Loucy (cell line): Measurements from ENCODE around the gene CNPY3.

Experiments
- H2AFZ ChIP-seq: fragments of 200-600 bp; sonication (generic); 2 replicates; pipeline ENCODE4 v1.6.0; 2016; ENCODE audit warnings: antibody characterized with exemption, mild to moderate bottlenecking, low read length, moderate library complexity
- H3F3A ChIP-seq: fragments of 200-600 bp; 2 replicates; pipeline ENCODE4 v1.6.0; 2016; ENCODE audit warnings: antibody characterized with exemption, low read depth, mild to moderate bottlenecking
- H3K27me3 ChIP-seq: fragments of 200-600 bp; sonication (generic); 2 replicates; pipeline ENCODE4 v1.6.1; 2014; ENCODE audit warnings: low read length, mild to moderate bottlenecking; ENCODE audit not compliant: insufficient read depth, poor library complexity, severe bottlenecking
- H3K36me3 ChIP-seq: fragments of 200-600 bp; sonication (generic); 2 replicates; pipeline ENCODE4 v1.6.1; 2016; ENCODE audit warnings: low read length; ENCODE audit not compliant: insufficient read depth
- H3K4me1 ChIP-seq: fragments of 200-600 bp; sonication (generic); 2 replicates; pipeline ENCODE4 v1.5.1; 2014; ENCODE audit warnings: low read length, mild to moderate bottlenecking; ENCODE audit not compliant: insufficient read depth, poor library complexity, severe bottlenecking
- H3K4me2 ChIP-seq: fragments of 200-600 bp; sonication (generic); 2 replicates; pipeline ENCODE4 v1.6.0; 2014; ENCODE audit warnings: antibody characterized with exemption, low read length, low read depth, mild to moderate bottlenecking; ENCODE audit not compliant: poor library complexity, severe bottlenecking
- H3K4me3 ChIP-seq: fragments of 200-600 bp; sonication (generic); 2 replicates; pipeline ENCODE4 v1.5.1; 2014; ENCODE audit warnings: low read length, mild to moderate bottlenecking, mixed read lengths; ENCODE audit not compliant: poor library complexity, severe bottlenecking
- H3K79me2 ChIP-seq: fragments of 200-600 bp; sonication (generic); 2 replicates; pipeline ENCODE4 v1.6.1; 2014; ENCODE audit warnings: low read length; ENCODE audit not compliant: insufficient read depth
- H3K9ac ChIP-seq: fragments of 200-600 bp; sonication (generic); 2 replicates; pipeline ENCODE4 v1.6.0; 2014; ENCODE audit warnings: mild to moderate bottlenecking, low read depth, low read length, moderate library complexity; ENCODE audit not compliant: poor library complexity, severe bottlenecking
- H3K9me2 ChIP-seq: fragments of 200-600 bp; sonication (generic); replicated peaks from 2 replicates; pipeline ENCODE4 v1.6.1; 2016; ENCODE audit warnings: low read depth, low read length, mixed read lengths
- H3K9me3 ChIP-seq: fragments of 200-600 bp; sonication (generic); 2 replicates; pipeline ENCODE4 v1.6.1; 2014; ENCODE audit warnings: mild to moderate bottlenecking, antibody characterized with exemption, low read length, low read depth; ENCODE audit not compliant: insufficient read depth
- H4K20me1 ChIP-seq: fragments of 200-600 bp; sonication (generic); 2 replicates; pipeline ENCODE4 v1.6.0; 2014; ENCODE audit warnings: antibody characterized with exemption, low read length, mild to moderate bottlenecking; ENCODE audit not compliant: insufficient read depth, poor library complexity, severe bottlenecking
- CTCF ChIP-seq: fragments of 200-600 bp; sonication (generic); conservative IDR thresholded peaks from 2 replicates; pipeline ENCODE4 v1.5.1; 2014; ENCODE audit warnings: mild to moderate bottlenecking, antibody characterized with exemption, low read length
- EZH2phosphoT487 ChIP-seq: fragments of 200-600 bp; IDR thresholded peaks from 2 replicates; pipeline ENCODE4 v1.6.1; 2018; ENCODE audit warnings: antibody characterized with exemption, mild to moderate bottlenecking, moderate library complexity, borderline replicate concordance

CNPY3 gene

GRCh38 chr6:42896178-42896719 is 33.0 kb upstream of the CNPY3 start:
- Histone ChIP-seq H3K36me3 (no peaks in the 10 kb centered on the region), H3K79me2 (no peaks in the 10 kb centered on the region), H3K9ac (no peak overlapping the region), H3K4me2 (no peak overlapping the region), H3K4me1 (peaks cover 3% of the 10 kb centered on the region), H3K4me3 (no peak overlapping the region), H2AFZ (no peak overlapping the region), H3K27me3 (no peaks in the 10 kb centered on the region), H3K9me3 (no peaks in the 10 kb centered on the region), H3K9me2 (no peaks in the 10 kb centered on the region), H3F3A (no peaks in the 10 kb centered on the region), H4K20me1 (no peaks in the 10 kb centered on the region)
- no peak for TF ChIP-seq EZH2phosphoT487
- TF ChIP-seq CTCF = no peak

DNA sequence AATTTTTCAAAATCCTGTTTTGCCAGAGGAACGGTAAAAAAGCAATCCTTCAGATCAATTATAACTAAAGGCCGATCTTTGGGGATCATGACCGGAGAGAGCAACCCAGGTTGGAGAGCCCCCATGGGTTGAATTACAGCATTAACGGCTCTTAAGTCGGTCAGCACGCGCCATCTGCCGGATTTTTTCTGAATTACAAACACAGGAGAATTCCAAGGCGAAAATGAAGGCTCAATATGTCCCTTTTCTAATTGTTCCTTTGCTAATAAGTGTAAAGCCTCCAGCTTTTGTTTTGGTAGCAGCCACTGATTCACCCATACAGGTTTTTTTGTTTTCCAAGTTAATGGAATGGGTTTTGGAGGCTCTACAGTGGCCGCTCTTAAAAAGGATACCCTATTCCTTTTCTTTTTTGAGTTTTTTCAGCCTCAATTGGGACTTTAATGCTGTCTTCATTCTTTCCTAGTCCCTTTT is 30.4 kb upstream of the CNPY3 start:
- no peak for TF ChIP-seq EZH2phosphoT487
- peak; percentile 71 for TF ChIP-seq CTCF
- Histone ChIP-seq H3F3A (no peaks in the 10 kb centered on the region), H3K27me3 (no peaks in the 10 kb centered on the region), H2AFZ (peak overlapping the region; percentile 63; the same call in 1 of the 2 replicates), H3K36me3 (no peaks in the 10 kb centered on the region), H3K4me2 (peak overlapping the region; percentile 49), H3K4me3 (no peak overlapping the region), H3K9me3 (no peaks in the 10 kb centered on the region), H4K20me1 (no peaks in the 10 kb centered on the region), H3K9me2 (no peaks in the 10 kb centered on the region), H3K9ac (peak overlapping the region; percentile 24), H3K79me2 (no peaks in the 10 kb centered on the region), H3K4me1 (peaks cover 11% of the 10 kb centered on the region)

- TF ChIP-seq EZH2phosphoT487 (no peak), CTCF (no peak)
- no peak overlapping the region for H3K9ac ChIP-seq
- no peaks in the 10 kb centered on the region for H3K36me3 ChIP-seq
- no peak overlapping the region for H3K4me3 ChIP-seq
- H3K4me1 ChIP-seq = peaks cover 11% of the 10 kb centered on the region
- no peaks in the 10 kb centered on the region for H3K79me2 ChIP-seq
- no peaks in the 10 kb centered on the region for H3K27me3 ChIP-seq
- no peaks in the 10 kb centered on the region for H3K9me2 ChIP-seq
- H3F3A ChIP-seq = no peaks in the 10 kb centered on the region
- no peak overlapping the region for H3K4me2 ChIP-seq
- H2AFZ ChIP-seq = no peak overlapping the region
- H4K20me1 ChIP-seq = no peaks in the 10 kb centered on the region
- no peaks in the 10 kb centered on the region for H3K9me3 ChIP-seq
These were observed 29.4 kb upstream of the CNPY3 start for GRCh38 chr6:42899871-42900270.
